Tibial nerve (tissue), 4 donors: Measurements from ENCODE around the gene LRRC66. TPM values are rescaled to one million over a fixed set of nuclear protein-coding genes. Genes with fewer than 3 reads are reported as not detected.

ENCODE experiments used
- DNase-seq, 2 donors: peaks; one replicate each; pipeline ENCODE4 v3.0.0-alpha.2; 2019; ENCODE audit warnings: low spot score in 2 of 2
- H3K27ac ChIP-seq, 4 donors: fragments of 200-600 bp; sonication (generic) in 3 of 4; one replicate each; pipeline ENCODE4 v1.5.1; 2017 to 2019; ENCODE audit warnings: mild to moderate bottlenecking in 1 of 4
- H3K27me3 ChIP-seq, 2 donors: fragments of 200-600 bp; sonication (generic) in 1 of 2; one replicate each; pipeline versions ENCODE4 v1.5.1 to v1.6.0; 2017 to 2019
- H3K36me3 ChIP-seq, 3 donors: fragments of 200-600 bp; sonication (generic); one replicate each; pipeline ENCODE4 v1.5.1; 2018 to 2019
- H3K4me1 ChIP-seq, 4 donors: fragments of 200-600 bp; sonication (generic) in 3 of 4; one replicate each; pipeline ENCODE4 v1.5.1; 2017 to 2019
- H3K4me3 ChIP-seq, 4 donors: fragments of 200-600 bp; sonication (generic) in 3 of 4; one replicate each; pipeline ENCODE4 v1.5.1; 2017 to 2019; ENCODE audit warnings: mild to moderate bottlenecking in 1 of 4, moderate library complexity in 1 of 4
- H3K9me3 ChIP-seq, 4 donors: fragments of 200-600 bp; sonication (generic) in 3 of 4; one replicate each; pipeline ENCODE4 v1.5.1; 2017 to 2019
- CTCF ChIP-seq, 5 experiments: fragments of 200-600 bp in 3 of 5; fragments of 450-650 bp in 2 of 5; sonication (generic) in 3 of 5; IDR thresholded peaks; one replicate each; pipeline ENCODE4 v1.5.1; 2016 to 2019; ENCODE audit warnings: antibody characterized with exemption in 5 of 5, mild to moderate bottlenecking in 3 of 5, moderate library complexity in 2 of 5
- EP300 ChIP-seq, 2 donors: sonication (generic); formaldehyde crosslinking; IDR thresholded peaks; one replicate each; pipeline ENCODE4 v1.6.1; 2017; ENCODE audit warnings: antibody characterized with exemption in 2 of 2, mild to moderate bottlenecking in 1 of 2
- POLR2A ChIP-seq, 2 donors: fragments of 450-650 bp; IDR thresholded peaks; one replicate each; pipeline ENCODE4 v1.6.1; 2017; ENCODE audit warnings: antibody characterized with exemption in 2 of 2, mild to moderate bottlenecking in 2 of 2, moderate library complexity in 2 of 2
- WGBS, 2 donors: methylation state at CpG; one replicate each; pipeline ENCODE4 v1.1.5; 2018; 5-methylcytosine and 5-hydroxymethylcytosine counted together
- small RNA-seq: library from RNA; depleted of rRNA; stranded (forward); fragments of <200 nt; gene quantifications from one replicate; pipeline ENCODE3, GENCODE V24; 2016
- total RNA-seq, 4 donors: library from RNA; depleted of rRNA; stranded (reverse); fragments of >200 nt; gene quantifications; one replicate each; pipeline ENCODE4 v1.1.0, GENCODE V29; 2016

LRRC66 gene
- total RNA-seq, 4 donors from 2014 or later: 0.84 to 2.4 (median 1.7) TPM

DNA sequence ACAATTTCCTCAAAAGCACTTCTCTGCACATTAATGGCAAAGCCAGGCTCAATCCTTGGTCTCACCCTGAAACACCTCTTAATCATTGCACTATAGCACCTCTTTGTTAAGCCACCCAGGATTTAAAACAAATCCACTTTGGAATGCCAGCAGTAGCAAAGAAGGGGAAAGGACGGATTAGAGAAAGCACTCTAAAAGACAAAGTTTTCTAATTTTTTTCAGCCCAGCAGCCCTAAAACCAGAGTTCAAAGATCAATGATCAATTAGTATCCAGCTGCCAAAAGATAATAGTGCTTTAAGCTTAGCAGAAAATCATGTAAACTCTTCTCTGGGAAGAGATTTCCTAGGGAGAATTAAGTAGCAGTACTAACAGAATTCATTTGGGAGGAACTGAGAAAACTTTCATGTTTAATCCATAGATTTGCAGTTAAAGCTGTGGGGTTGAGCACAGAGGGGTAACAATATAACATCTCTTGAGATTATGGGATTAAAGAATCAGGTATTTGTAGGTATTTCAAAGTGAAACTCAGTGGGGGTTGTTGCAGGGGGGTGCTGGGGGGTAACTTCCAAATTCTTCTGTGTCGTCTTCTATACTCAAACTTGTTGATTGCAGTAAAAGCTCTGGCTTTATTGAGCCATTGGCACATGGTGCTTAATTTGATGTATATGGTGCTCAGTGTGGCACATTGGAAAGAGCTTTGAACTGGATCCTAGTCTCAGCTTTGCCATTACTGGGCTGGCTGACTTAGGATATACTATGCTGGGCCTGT is 61.8 kb downstream of the LRRC66 start:
- DNase-seq: no peak
- Histone ChIP-seq H3K36me3 (no peaks in the 10 kb centered on the region), H3K27ac (no peak overlapping the region), H3K4me3 (no peak overlapping the region), H3K4me1 (peaks cover 0 to 3% (median 0%) of the 10 kb centered on the region in 4 donors), H3K9me3 (no peaks in the 10 kb centered on the region), H3K27me3 (no peaks in the 10 kb centered on the region)
- TF ChIP-seq CTCF (IDR thresholded peaks at IDR 0.05): no peak
- no peak for TF ChIP-seq EP300 (IDR thresholded peaks at IDR 0.05)
- TF ChIP-seq POLR2A (IDR thresholded peaks at IDR 0.05): no peak
- 51 to 54% methylated on average over 2 of the region's 2 CpGs for WGBS, 2 donors

Small RNAs within 50 kb of the gene (small RNA-seq; reads per million reads assigned to genes)
- not detected for gene AC104784.1

Other genes with a start within 250 kb of the LRRC66 start
- 10 to 100 TPM; 35.0 to 80.4 (median 40.6) TPM for gene DCUN1D4, start 177.2 kb downstream of the LRRC66 start, total RNA-seq
- 100 to 1,000 TPM in 1 of 4 donors, 10 to 100 TPM in 3; 47.7 to 108 (median 73.4) TPM for gene SGCB, start 17.9 kb upstream of the LRRC66 start, total RNA-seq
- gene SPATA18, start 30.9 kb upstream of the LRRC66 start, total RNA-seq: 1 to 10 TPM in 3 of 4 donors, under 1 TPM in 1; 0.30 to 6.3 (median 4.3) TPM